ENCODE data around the gene STX7.
A peak's percentile ranks its signal among the peaks of the same experiment; 100 is the strongest.

STX7 gene

GRCh38 chr6:132506869-132507808 is 5.8 kb downstream of the STX7 start:
- no peak for DNase-seq (ENCODE audit: low read depth, low spot score)

DNA sequence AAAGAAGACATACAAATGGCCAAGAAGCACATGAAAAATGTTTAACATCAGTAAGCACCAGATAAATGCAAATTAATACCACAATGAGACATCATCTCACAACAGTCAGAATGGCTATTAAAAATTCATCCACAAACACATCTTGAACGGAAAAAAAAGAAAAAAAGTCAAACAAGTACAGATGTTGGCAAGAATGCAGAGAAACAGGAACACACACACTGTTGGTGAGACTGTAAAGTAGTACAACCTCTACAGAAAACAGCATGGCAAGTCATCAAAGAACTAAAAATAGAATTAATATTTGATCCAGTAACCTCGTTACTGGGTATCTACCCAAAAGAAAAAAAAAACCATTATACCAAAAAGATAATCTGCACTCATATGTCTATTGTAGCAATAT is 6.5 kb downstream of the STX7 start:
- DNase-seq (ENCODE audit: low read depth, low spot score): no peak

GRCh38 chr6:132505158-132505557 is 7.8 kb downstream of the STX7 start:
- no peak for DNase-seq (ENCODE audit: low read depth, low spot score)

DNA sequence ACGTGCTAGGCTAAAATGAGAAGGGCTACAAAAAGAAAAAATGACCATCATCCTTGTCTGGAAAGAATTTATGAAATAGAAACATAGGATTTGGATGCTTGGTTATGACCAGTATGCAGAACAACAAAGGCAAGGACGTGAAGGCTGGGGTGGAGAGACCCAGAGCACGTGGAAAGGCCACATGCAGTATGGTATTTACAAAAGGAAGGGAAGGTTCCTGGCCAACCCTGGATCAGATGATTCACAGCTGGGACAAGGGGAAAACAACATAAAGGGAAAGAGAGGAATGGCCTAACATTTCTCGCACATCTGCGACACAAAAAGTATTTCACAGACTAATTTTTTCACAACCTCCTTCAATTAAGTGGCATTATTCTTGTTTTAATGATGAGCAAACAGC is 8.2 kb downstream of the STX7 start:
- DNase-seq (ENCODE audit: low read depth, low spot score): no peak

- DNase-seq (ENCODE audit: low read depth, low spot score): no peak
Measured at GRCh38 chr6:132499757-132500156, 13.2 kb downstream of the STX7 start.

GRCh38 chr6:132498638-132499037 is 14.3 kb downstream of the STX7 start:
- DNase-seq (ENCODE audit: low read depth, low spot score): no peak

GRCh38 chr6:132496519-132497180 is 16.3 kb downstream of the STX7 start:
- DNase-seq (ENCODE audit: low read depth, low spot score): no peak

GRCh38 chr6:132495604-132496079 is 17.3 kb downstream of the STX7 start:
- no peak for DNase-seq (ENCODE audit: low read depth, low spot score)

DNA sequence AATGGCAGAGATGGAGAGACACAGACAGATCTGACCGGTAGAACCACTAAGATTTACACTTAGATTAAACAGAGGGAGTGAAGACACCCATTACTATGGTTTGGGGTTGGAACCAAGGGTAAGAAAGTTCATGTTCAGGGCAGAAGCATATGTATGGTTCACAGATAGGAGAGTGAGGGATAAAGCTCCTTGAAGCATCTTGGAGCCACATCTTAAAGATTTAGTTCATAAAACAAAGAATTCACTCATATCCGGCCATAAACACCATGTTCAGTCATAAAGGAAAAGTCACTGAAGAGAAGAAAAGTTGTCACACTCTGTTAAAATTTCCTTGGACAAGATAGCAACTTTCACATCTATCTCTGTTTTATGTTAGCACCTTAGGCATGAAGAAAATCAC is 18.0 kb downstream of the STX7 start:
- no peak for DNase-seq (ENCODE audit: low read depth, low spot score)

GRCh38 chr6:132491881-132492280 is 21.0 kb downstream of the STX7 start:
- DNase-seq (ENCODE audit: low read depth, low spot score): no peak

- peak; percentile 57 for DNase-seq (ENCODE audit: low read depth, low spot score)
Measured at GRCh38 chr6:132491303-132491702, 21.6 kb downstream of the STX7 start.

DNA sequence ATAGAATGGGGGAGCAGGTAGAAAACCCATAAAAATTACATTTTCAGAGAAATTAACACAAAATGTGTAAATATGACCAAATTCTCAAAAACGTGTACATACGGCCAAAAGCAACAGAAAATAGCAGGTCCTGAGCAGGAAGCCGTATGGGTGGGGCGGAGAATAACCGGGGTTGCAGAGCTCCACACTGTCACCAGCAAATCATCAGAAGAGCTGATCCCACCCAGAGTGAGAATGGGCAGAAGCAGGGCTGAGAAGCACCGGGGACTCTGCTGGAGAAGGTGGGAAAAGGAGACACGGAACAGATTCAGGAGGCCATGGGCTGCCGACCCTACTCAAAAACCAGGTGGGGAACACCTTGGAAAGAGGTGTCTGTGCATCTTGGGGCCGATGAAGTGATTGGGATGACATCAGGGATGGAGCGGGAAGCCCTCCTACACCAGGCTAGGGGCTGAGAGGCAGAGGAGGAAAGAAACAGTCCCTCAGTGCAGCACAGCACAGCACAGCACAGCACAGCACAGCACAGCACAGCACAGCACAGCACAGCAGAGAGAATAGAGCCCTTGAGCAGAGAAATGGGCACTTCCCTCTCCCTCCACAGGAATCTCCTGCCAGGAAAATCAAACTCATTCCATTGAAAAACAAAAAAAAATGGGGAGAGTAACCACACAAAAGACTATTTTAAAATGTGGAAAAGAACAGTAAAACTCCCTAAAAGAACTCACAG is 22.3 kb downstream of the STX7 start:
- DNase-seq (ENCODE audit: low read depth, low spot score): peak; percentile 29

DNA sequence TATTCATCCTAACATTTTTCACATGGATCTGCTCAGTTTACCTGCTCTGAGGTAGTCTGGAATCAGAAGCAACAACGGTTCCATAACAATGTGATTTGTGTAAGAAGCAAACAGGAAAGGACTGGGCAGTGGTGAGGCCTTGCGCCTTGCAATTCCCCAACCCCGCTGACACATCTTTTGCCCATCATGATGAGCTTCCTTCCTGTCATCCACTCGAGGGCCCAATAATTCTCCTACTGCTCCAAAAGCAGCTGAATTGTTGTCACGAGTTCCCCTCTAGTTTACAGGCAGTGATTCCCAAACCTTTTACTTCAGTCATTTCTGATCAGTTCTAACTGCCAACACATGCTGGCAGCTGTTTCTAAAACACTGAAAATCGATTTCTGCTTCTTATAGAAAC is 22.9 kb downstream of the STX7 start:
- no peak for DNase-seq (ENCODE audit: low read depth, low spot score)

GRCh38 chr6:132489376-132489775 is 23.5 kb downstream of the STX7 start:
- DNase-seq (ENCODE audit: low read depth, low spot score): no peak

- no peak for DNase-seq (ENCODE audit: low read depth, low spot score)
Measured at GRCh38 chr6:132487762-132488161, 25.2 kb downstream of the STX7 start.

GRCh38 chr6:132484680-132485018 is 28.3 kb downstream of the STX7 start:
- no peak for DNase-seq (ENCODE audit: low read depth, low spot score)

GRCh38 chr6:132483779-132484679 is 28.9 kb downstream of the STX7 start:
- peak; percentile 76 for DNase-seq (ENCODE audit: low read depth, low spot score)

GRCh38 chr6:132482581-132482980 is 30.3 kb downstream of the STX7 start:
- no peak for DNase-seq (ENCODE audit: low read depth, low spot score)

- no peak for DNase-seq (ENCODE audit: low read depth, low spot score)
Measured at GRCh38 chr6:132481189-132481588, 31.7 kb downstream of the STX7 start.

DNA sequence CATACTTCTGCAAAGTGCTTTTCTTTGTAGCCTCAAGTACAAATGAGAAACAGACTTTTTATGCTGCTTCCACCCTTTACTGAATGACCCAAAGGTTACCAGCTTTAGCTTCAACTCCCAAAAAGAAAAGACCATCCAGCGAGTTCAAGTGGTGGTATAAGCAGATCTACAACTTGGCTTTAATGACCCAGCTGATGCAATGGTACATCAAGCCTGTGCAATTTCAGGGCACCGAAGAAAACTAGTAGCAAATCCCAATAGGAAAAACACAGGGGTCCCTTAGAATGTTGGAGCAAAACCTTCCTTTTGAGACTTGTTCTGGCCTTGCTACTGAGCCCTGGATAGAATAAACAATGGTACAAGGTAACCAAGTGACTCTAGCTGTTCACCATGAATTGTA is 33.8 kb downstream of the STX7 start:
- DNase-seq (ENCODE audit: low read depth, low spot score): no peak

DNA sequence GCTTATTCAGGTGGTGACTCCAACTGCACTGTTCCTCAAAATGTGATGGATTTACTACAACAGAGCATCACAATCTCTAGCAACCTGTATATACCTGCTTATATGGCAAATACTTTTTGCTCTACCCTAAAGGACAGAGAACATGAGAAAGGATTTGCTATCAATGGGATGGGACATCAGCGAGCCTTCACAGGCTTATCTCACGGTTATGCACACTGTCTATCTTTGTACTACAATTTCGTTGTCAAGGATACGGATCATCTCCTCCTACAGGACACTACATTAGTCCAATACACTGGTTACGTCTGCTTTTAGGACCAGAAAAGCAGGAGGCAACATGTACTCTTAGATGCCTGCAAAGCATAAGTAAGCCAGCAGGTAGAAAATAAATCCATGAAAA is 34.2 kb downstream of the STX7 start:
- DNase-seq (ENCODE audit: low read depth, low spot score): no peak

All from astrocyte of the hippocampus (primary cell).